Stimulated activated CD4-positive, alpha-beta T cell treated with anti-CD3 and anti-CD28 coated beads, Interleukin-1b, Interleukin-23, amount 100 ng/mL, for 24 hours (primary cell): ENCODE results near the gene MAP3K7CL.
A peak's percentile ranks its signal among the peaks of the same experiment; 100 is the strongest.

ENCODE experiments used
- DNase-seq, 4 experiments: peaks; one replicate each; pipeline ENCODE4 v3.0.0-alpha.2; 2020; ENCODE audit warnings: low read depth in 4 of 4, low spot score in 1 of 4

Gene MAP3K7CL

DNA sequence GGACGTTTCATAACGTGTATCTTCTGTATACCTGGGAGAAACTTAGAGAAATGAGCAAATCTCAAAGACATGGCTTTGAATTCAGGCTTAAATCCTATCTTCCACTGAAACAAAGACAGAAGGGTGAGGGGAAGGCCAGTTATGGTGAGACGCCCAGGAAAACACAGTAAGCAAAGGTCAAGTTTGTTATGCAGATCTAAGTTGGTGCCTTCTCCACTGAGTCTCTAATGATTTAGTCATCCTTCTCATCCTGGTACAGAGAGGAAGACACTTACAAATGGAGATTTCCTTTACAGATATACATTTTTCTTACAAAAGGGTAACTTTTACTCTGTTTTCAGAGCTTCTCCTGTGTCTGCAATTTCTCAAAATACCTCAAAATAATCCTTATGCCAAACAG lies 64.4 kb downstream of the MAP3K7CL start:
- DNase-seq: no peak

DNA sequence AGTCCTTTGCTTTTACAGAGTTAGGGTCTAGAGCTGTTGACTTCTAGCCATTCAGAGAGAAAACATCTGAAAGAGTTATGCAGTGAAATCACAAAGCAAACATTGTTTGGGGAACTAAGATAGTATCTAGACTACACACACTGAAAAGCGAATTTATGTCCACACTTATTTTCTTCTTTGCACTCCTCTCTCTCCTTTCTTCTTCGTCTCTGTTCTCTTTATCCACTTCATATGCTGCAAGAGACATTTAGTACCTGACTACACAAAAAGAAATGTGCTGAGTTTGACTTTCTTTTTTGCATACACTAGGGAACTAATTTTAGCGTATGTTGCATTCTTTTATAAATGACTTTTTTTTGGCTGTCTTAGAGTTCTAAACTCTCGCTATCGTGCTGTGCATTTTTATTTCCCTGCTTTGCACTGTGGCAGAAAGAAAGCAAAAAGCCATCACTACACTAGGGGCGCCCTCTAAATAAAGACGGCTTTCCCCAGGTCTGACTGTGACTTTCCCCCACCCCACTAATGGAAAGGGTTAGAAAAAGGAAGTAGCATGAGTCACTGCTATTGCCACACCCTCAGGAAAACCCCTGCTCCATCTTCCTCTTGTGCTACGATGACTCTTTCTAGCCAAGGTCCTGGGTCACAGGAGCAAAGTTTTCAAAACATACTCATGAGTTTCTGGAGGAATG lies 65.7 kb downstream of the MAP3K7CL start:
- peak; percentile 37 to 59 (median 41) for DNase-seq

DNA sequence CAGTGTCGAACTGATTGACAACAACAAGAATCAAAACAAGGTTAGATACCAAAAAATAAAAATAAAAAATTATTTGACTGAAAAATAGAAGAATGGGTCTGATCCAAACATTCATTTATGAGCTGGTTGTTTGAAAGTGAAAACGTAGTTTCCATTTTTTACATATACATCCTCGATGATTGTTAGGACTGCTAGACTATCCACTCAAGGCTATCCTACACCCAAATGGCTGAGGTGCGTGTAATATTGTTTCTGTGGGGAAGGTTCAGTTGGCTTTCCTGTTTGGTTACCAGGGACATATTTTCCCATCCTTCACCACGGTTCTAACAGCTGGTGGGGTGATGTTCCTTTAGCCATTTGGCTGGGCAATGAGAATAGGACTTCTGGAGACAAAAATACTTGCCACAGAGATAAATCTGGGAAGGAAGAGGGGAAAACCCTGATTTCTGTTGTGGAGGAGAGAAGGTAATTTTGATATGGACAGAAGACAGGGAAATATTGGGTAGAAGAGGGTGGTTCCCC lies 66.3 kb downstream of the MAP3K7CL start:
- DNase-seq: no peak

DNA sequence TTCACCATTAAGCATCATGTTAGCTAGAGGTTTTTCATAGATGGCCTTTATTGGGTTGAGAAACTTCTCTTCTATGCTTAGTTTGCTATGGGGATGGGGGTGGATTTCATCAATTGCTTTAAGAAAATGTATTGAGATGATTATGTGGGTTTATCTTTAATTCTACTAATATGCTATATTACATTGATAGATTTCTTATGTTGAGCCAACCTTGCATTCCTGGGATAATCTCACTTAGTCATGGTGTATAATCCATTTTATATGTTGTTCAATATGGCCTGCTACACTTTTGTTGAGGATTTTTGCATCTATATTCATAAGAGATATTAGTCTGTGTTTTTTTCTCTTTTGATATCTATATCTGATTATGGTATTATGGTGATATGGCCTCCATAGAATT lies 70.7 kb downstream of the MAP3K7CL start:
- no peak for DNase-seq

DNA sequence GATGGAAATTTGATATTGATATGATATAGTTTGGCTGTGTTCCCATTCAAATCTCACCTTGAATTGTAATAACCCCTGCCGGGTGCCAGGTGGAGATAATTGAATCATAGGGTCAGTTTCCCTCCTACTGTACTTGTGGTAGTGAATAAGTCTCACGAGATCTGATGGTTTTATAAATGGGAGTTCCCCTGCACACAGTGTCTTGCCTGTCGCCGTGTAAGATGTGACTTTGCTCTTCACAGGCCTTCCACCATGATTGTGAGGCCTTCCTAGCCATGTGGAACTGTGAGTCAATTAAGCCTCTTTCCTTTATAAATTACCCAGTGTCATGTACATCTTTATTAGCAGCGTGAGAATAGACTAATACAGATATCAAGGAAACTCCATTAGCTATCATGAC lies 74.6 kb downstream of the MAP3K7CL start:
- DNase-seq: no peak

DNA sequence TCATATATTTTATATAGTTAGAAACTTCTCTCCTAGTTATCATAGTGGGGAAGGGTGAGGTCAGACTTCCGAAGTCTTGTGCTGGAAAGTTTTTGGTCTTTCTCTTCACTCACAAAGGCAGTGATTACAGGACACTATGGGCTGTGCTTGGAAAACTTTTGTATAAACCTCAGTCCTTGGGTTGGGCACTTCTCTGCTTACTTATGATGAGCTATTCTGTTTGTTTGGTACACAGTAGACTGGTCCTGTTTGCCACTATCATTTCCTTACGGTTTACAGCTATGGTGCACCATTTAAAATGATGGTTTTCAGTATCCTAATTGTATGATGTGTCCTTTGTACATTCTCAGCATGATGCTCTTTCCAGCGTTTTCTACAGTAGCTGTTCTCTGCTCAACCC lies 75.5 kb downstream of the MAP3K7CL start:
- DNase-seq: no peak

DNA sequence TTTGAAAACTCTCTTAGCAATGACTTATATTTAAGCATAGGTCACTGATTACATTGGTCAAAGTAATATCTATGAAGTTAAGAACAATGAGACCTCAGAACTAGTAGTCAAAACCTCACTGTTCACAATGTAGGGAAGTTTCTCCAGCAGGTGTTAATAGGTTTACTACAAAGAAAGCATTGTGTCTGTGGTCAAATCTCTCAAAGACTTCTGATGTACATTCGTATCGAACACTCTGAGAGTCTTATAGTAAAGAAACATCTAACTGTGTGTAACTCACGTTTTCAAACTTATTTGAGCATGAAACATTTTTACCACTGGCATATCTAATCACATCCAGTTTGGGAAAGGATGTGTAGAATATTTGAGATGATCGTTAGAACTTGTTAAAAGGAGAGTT lies 76.0 kb downstream of the MAP3K7CL start:
- DNase-seq: no peak

DNA sequence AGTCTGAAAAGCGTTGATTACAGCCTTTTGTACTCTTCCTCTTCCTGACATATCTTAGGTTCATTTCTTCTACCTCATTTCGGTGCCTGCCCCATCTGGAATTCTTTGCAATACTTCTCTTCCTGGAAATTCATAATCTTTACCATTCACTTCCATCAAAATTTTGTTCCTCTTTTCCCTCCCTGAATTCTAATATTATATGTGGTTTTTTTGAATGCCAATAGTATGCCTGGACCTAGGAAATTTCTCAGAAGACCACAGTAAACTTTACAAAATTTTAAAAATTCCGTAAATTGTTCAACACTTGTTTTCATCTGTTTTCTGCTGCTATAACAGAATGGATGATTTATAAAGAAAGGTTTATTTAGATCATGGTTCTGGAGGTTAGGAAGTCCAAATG lies 76.8 kb downstream of the MAP3K7CL start:
- no peak for DNase-seq

DNA sequence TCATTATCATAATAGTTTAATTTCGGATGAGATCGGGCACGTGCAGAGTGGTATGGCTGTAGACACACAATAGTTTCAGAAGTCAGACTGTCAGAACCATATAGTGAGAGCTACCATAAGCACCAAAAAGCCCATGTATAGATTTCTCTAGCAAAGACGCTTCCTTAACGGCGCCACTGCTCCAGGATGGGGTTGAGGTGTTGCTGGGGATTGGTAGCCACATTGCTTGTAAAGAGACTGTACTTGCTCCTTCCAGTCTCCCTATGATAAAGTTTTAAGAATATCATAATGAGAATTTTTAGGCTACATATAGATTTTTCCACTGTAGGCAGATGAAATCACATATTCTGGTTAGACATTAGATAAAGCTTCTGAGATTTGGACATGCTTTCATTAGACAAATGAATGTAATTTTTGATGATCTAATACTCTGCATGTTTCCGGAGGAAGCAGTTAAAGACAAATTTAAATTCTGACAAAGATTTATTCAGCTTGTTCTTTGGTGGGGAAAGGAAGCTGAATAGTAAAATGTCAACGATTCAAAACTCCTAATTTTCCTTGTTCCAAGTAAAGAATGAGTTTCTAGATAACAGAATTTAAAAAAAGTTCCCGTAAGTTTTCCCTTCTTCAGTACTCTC lies 77.7 kb downstream of the MAP3K7CL start:
- no peak for DNase-seq

DNA sequence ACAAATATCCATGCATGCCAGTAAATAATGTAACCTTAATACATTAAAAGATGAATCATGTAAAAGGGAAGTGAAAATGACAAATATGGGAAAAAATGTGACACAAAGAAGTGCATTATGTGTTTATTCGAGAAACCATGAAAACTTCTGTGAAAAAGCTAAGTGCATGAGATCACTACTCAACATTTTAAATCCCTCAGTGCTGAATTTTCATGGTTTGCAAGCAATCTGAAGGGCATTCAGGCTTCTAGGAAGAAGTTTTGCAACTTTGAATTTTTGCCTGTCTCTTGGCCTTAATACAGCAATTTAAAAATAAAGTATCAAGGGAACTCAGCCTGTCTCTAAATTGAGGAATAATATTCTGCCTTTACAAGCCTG lies 78.2 kb downstream of the MAP3K7CL start:
- no peak for DNase-seq

DNA sequence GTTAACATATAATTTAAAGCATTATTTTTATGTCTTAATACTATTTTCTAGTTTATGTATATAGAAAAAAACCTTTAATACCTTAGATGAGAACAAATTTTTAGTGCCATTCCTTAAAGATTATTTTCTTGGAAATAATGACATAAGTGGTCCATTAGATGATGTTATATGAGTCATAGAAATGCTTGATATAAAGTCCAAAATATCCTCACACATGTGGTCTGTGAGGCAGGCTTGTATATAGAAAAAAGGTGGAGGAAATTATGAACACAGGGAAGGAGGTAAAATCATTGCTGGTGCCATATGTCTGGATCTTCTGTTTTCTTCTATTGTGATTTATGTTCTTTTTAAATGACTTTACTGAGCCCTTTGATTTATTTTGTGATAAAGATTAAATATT lies 79.3 kb downstream of the MAP3K7CL start:
- DNase-seq: no peak

DNA sequence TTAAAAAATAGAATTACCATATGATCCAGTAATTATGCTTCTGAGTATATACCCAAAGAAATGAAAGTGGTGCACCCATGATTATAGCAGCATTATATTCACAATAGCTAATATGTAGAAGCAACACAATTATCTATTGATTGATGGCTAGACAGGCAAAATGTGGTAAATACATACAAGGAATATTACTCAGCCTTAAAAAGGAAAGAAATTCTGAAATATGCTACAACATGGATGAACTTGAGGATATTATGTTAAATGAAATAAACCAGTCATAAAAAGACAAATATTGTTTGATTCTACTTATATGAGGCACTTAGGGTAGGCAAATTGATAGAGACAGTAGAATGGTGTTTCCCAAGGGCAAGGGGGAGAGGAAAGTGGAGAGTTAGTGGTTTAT lies 80.8 kb downstream of the MAP3K7CL start:
- no peak for DNase-seq

DNA sequence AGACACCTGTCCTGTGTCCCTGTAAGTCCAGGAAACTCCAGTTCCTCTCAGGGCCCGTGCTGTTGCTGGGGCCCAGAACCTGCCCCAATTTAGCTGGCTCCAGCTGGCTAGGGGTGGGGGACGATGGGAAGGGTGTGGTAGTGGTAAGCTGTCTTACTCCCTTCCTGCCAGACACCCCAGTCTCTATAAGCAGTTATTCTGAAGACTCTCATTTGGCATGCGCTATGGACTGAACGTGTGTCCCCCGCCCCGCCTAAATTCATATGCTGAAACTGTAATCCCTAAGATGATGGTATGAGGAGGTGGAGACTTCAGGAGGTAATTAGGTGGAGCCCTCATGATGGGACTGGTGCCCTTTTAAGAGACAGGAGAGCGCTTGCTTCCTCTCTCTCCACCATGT lies 82.0 kb downstream of the MAP3K7CL start:
- no peak for DNase-seq

DNA sequence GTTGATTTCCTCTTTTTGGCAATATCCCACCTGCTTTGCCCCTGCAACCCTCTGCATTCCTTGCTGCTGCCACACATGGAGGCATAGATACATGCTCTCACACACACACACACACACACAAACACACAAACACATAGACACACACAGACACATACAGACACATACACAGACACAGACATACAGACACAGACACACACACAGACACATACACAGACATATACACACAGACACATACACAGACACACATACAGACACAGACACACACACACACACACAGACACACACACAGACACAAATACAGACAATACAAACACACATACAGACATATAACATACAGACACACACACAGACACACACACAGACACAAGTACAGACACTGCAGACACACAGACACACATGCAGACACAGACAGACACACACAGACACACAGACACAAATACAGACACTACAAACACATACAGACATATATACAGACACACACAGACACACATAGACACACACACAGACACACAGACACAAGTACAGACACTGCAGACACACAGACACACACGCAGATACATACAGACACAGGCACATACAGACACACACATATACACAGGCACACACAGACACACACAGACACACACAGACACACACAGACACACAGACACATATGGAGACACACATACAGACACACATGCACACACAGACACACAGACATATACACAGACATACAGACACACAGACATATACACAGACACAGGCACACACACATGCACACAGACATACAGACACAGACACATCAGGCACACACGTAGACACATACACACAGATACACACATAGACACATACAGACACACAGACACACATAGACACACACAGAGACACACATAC lies 83.3 kb downstream of the MAP3K7CL start:
- DNase-seq: no peak

DNA sequence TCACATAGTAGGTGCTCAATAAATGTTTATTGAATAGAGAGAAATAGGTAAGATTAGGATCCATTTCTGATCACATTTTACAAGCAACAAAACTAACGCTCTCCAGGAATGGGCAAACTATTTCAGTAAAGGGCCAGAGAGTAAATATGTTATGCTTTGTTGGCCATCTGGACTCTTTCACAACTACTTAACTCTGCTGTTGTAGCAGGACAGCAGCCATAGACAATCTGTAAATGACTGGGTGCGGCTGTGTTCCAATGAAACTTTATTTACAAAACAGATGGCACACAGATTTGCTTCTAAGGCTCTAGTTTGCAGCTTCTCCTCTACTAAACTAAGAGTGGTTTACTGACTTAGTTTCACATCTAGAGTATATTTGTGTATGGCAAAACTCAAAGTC lies 85.3 kb downstream of the MAP3K7CL start:
- no peak for DNase-seq

DNA sequence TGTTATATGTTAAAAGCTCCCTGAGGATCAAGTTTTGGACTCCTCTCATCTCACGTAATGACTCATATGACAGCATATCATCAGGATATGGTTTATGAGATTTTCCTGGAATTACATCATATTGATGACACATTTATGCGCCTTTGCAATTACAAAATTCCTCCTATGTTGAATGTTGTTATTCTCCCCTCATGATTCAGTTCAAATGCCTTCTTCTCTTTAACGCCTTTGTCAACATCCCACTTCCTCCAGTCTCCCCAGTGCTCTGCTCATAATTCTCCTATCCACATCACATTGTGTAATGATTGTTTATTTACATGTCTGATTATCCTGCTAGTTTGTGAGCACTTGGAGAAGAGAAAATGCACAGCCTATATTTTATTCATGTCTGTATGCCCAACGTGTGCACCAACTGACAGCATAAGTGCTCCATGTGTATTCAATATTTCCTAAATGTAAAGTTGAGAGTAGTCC lies 87.4 kb downstream of the MAP3K7CL start:
- no peak for DNase-seq

DNA sequence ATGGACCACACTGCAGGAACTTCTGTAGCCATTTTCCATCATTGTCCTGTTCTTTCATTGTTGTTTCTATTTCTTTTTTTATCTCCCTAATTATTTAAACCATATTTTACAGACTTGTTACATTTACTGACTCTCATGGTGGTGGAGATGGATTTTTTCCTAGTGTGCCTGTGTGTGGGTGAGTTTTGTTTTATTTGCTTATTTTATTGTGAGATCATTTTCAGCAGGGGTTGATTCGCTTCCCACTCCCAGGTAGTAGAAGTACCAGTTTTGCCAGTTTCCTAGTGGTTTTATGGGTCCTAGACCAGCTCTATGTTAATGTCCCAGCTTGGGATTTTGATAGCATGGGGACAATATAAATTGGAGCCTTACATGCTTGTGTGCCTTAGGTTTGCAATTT lies 88.3 kb downstream of the MAP3K7CL start:
- DNase-seq: no peak

DNA sequence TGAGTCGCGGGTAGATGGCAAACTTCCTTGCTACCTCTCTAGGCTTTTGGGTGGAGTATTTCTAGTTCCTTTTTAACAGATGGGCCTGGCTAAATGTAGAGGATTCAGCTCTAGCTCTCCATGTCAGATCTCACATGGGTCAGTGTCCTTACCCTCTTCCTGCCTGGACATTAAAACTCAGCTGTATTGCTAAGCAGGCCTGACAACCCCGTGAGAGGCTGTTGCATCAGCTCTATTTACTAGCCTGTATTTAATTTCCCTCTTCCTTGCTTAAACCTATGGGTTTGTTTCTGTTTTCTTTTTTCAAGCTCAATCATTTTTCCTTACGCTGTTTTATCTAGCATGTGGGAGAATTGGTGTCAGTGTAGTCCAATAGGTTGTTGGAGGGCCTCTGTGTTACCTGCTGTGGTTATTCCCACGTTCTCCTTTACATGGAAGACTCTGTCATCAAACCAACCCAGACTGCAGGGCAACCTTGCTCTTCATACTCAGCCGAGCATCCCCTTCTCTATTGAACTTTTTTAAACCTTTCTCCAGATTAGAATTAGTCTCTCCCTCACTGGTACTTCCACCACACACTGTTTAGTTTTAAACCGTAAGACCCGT lies 88.8 kb downstream of the MAP3K7CL start:
- DNase-seq: no peak

DNA sequence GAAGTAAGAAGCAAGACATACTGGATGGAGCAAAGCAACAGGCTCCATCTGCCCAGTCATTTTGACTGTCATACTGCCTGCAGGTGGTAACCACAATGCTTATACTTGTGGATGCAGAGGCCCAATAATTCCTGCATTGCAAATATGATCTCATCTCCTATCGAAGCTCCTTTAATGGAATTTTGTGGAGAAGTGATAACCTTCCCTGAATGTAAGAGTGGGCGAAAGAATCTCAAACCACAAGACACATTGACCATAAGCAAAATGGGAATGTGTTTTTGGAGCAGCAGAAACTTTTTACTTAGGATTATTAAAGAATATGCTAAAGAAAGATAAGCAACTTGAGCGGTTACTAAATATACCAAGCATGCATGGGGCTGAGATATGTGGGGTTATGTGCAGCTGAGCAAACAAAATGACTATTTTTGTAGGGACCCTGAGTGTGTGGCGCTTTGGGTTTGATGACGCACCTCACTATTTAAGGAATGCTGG lies 90.9 kb downstream of the MAP3K7CL start:
- no peak for DNase-seq

DNA sequence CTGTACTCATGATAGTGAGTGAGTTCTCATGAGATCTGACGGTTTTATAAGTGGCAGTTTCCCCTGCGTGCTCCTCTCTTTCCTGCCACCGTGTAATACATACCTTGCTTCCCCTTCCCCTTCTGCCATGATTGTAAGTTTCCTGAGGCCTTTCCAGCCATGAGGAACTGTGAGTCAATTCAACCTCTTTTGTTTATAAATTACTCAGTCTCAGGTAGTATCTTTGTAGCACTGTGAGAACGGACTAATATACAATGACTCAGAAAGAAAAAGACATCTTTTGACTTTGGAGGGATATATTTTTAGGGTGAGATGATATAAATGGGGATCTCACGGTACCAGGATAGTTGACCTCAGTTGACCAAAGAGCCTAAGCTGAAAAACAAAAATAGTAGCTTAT lies 93.6 kb downstream of the MAP3K7CL start:
- no peak for DNase-seq
